HS-27A (cell line): ENCODE results near the gene MAGEL2.
A peak's percentile ranks its signal among the peaks of the same experiment; 100 is the strongest.

Source experiments
- DNase-seq: peaks from one replicate; pipeline ENCODE4 v3.0.0-alpha.2; 2012; ENCODE audit warnings: low read depth, missing footprints

The MAGEL2 gene

GRCh38 chr15:23647421-23648370, at the start of gene MAGEL2:
Gene MAGEL2 (minus strand): TSS chr15:23647867. CDS start chr15:23647742, 125 bp downstream.
- DNase-seq, result no peak

- no peak for DNase-seq
Observed at GRCh38 chr15:23695282-23695681, 47.6 kb upstream of the MAGEL2 start.

GRCh38 chr15:23694592-23694991, 46.9 kb upstream of the MAGEL2 start:
- DNase-seq, result no peak

- no peak for DNase-seq
Observed at GRCh38 chr15:23690450-23690852, 42.8 kb upstream of the MAGEL2 start.

- no peak for DNase-seq
Observed at GRCh38 chr15:23690015-23690414, 42.3 kb upstream of the MAGEL2 start.

- DNase-seq, result no peak
Observed at GRCh38 chr15:23687143-23687470, 39.4 kb upstream of the MAGEL2 start, which contains the start of gene NDN. Gene NDN (minus strand): TSS chr15:23687305. CDS start chr15:23687217, 88 bp downstream.

GRCh38 chr15:23686466-23687142, 38.9 kb upstream of the MAGEL2 start:
- no peak for DNase-seq

- DNase-seq, result no peak
Observed at GRCh38 chr15:23671481-23671880, 23.8 kb upstream of the MAGEL2 start.

GRCh38 chr15:23670970-23671369, 23.3 kb upstream of the MAGEL2 start:
- no peak for DNase-seq

GRCh38 chr15:23663232-23663631, 15.6 kb upstream of the MAGEL2 start:
- DNase-seq, result no peak

- DNase-seq, result no peak
Observed at GRCh38 chr15:23648920-23649515, 1.4 kb upstream of the MAGEL2 start.

GRCh38 chr15:23647001-23647295, 719 bp downstream of the MAGEL2 start:
- DNase-seq, result no peak

GRCh38 chr15:23646165-23647000, 1.3 kb downstream of the MAGEL2 start:
- no peak for DNase-seq

GRCh38 chr15:23645371-23646164, 2.1 kb downstream of the MAGEL2 start:
- no peak for DNase-seq

GRCh38 chr15:23644829-23645228, 2.8 kb downstream of the MAGEL2 start:
- no peak for DNase-seq

GRCh38 chr15:23642413-23643044, 5.1 kb downstream of the MAGEL2 start:
- DNase-seq, result peak; percentile 9

GRCh38 chr15:23634181-23634580, 13.5 kb downstream of the MAGEL2 start:
- DNase-seq, result no peak

GRCh38 chr15:23629234-23629805, 18.3 kb downstream of the MAGEL2 start:
- DNase-seq, result no peak

GRCh38 chr15:23628612-23629233, 18.9 kb downstream of the MAGEL2 start:
- DNase-seq, result no peak

- DNase-seq, result no peak
Observed at GRCh38 chr15:23616536-23616935, 31.1 kb downstream of the MAGEL2 start.
